ENCODE data around the gene PRKN. TPM values are rescaled to one million over a fixed set of nuclear protein-coding genes. Genes with fewer than 3 reads are reported as not detected.
"Not testable (repeated sequence)": the region's sequence is repeated elsewhere in the genome, so short reads cannot be mapped to it uniquely, and the experiment has no call there.

PRKN gene
- total and polyA plus RNA-seq, 5 experiments from 2014 or later: 2.2 to 5.6 (median 3.5) TPM

GRCh38 chr6:161834426-161834825 lies 893.1 kb downstream of the PRKN start:
- POLR2A ChIA-PET: no interaction called here
- H3K36me3 Mint-ChIP-seq: peaks cover 0 to 2% (median 0%) of the 10 kb centered on the region in 3 donors
- DNase-seq: no peak
- no peak for ATAC-seq
- peaks cover 0 to 6% (median 4%) of the 10 kb centered on the region in 4 donors for H3K4me1 Mint-ChIP-seq
- no peak overlapping the region for H3K4me3 Mint-ChIP-seq
- H3K27me3 Mint-ChIP-seq: no peaks in the 10 kb centered on the region
- no peaks in the 10 kb centered on the region for H3K9me3 Mint-ChIP-seq
- no peak overlapping the region for H3K27ac Mint-ChIP-seq

- Mint-ChIP-seq H3K4me1 (peaks cover 2 to 13% (median 7%) of the 10 kb centered on the region in 4 donors), H3K27me3 (no peaks in the 10 kb centered on the region)
Measured at GRCh38 chr6:161833099-161833860, 894.3 kb downstream of the PRKN start.

GRCh38 chr6:161832622-161833021 lies 894.9 kb downstream of the PRKN start:
- peaks cover 0 to 2% (median 0%) of the 10 kb centered on the region in 3 donors for H3K36me3 Mint-ChIP-seq
- no peak overlapping the region for H3K4me3 Mint-ChIP-seq
- ATAC-seq (no peak), DNase-seq (no peak)
- H3K27me3 Mint-ChIP-seq: no peaks in the 10 kb centered on the region
- POLR2A ChIA-PET: no interaction called here
- H3K4me1 Mint-ChIP-seq: peaks cover 2 to 14% (median 7%) of the 10 kb centered on the region in 4 donors
- H3K27ac Mint-ChIP-seq: no peak overlapping the region
- H3K9me3 Mint-ChIP-seq: no peaks in the 10 kb centered on the region

More at GRCh38 chr6:161833099-161833860, 894.3 kb downstream of the PRKN start:
- Mint-ChIP-seq H3K36me3 (peaks cover 0 to 2% (median 0%) of the 10 kb centered on the region in 3 donors), H3K27ac (no peak overlapping the region), H3K4me3 (no peak overlapping the region), H3K9me3 (no peaks in the 10 kb centered on the region)
- POLR2A ChIA-PET: no interaction called here
- DNase-seq: no peak
- no peak for ATAC-seq

- peaks cover 0 to 2% (median 0%) of the 10 kb centered on the region in 3 donors for H3K36me3 Mint-ChIP-seq
- peaks cover 2 to 14% (median 7%) of the 10 kb centered on the region in 4 donors for H3K4me1 Mint-ChIP-seq
- POLR2A ChIA-PET: no interaction called here
- no peaks in the 10 kb centered on the region for H3K9me3 Mint-ChIP-seq
- no peak overlapping the region for H3K4me3 Mint-ChIP-seq
- no peaks in the 10 kb centered on the region for H3K27me3 Mint-ChIP-seq
- no peak for DNase-seq
- no peak for ATAC-seq
- H3K27ac Mint-ChIP-seq: no peak overlapping the region
Measured at GRCh38 chr6:161830866-161831616, 896.5 kb downstream of the PRKN start.

GRCh38 chr6:161829291-161829729 lies 898.3 kb downstream of the PRKN start:
- Mint-ChIP-seq H3K27me3 (no peaks in the 10 kb centered on the region), H3K4me1 (peaks cover 2 to 14% (median 7%) of the 10 kb centered on the region in 4 donors), H3K9me3 (no peaks in the 10 kb centered on the region), H3K4me3 (no peak overlapping the region), H3K27ac (peak overlapping the region in 2 of 10 donors; percentile 12 to 38), H3K36me3 (peaks cover 0 to 2% (median 0%) of the 10 kb centered on the region in 3 donors)
- POLR2A ChIA-PET: no interaction called here
- ATAC-seq (peak in 1 of 2 donors; percentile 23), DNase-seq (no peak)

GRCh38 chr6:161828355-161828754 lies 899.2 kb downstream of the PRKN start:
- ATAC-seq: peak in 1 of 2 donors; percentile 22
- H3K9me3 Mint-ChIP-seq: no peaks in the 10 kb centered on the region
- peaks cover 2 to 14% (median 7%) of the 10 kb centered on the region in 4 donors for H3K4me1 Mint-ChIP-seq
- H3K27ac Mint-ChIP-seq: peak overlapping the region in 1 of 10 donors; percentile 3
- no peaks in the 10 kb centered on the region for H3K27me3 Mint-ChIP-seq
- POLR2A ChIA-PET: no interaction called here
- H3K36me3 Mint-ChIP-seq: peaks cover 0 to 2% (median 0%) of the 10 kb centered on the region in 3 donors
- H3K4me3 Mint-ChIP-seq: peak overlapping the region in 1 of 10 donors; percentile 47
- no peak for DNase-seq

- peaks cover 2 to 14% (median 7%) of the 10 kb centered on the region in 4 donors for H3K4me1 Mint-ChIP-seq
- ATAC-seq (no peak), DNase-seq (no peak)
- no peaks in the 10 kb centered on the region for H3K27me3 Mint-ChIP-seq
- no peaks in the 10 kb centered on the region for H3K36me3 Mint-ChIP-seq
- H3K9me3 Mint-ChIP-seq: no peaks in the 10 kb centered on the region
- no peak overlapping the region for H3K4me3 Mint-ChIP-seq
- H3K27ac Mint-ChIP-seq: no peak overlapping the region
- POLR2A ChIA-PET: no interaction called here
Measured at GRCh38 chr6:161826512-161826911, 901.1 kb downstream of the PRKN start.

- H3K4me3 Mint-ChIP-seq, H3K4me1 Mint-ChIP-seq, POLR2A ChIA-PET, H3K27ac Mint-ChIP-seq, H3K36me3 Mint-ChIP-seq, DNase-seq, H3K27me3 Mint-ChIP-seq, H3K9me3 Mint-ChIP-seq, ATAC-seq: not testable (repeated sequence)
Measured at GRCh38 chr6:161822204-161822603, 905.4 kb downstream of the PRKN start.

- peaks cover 0 to 12% (median 0%) of the 10 kb centered on the region in 3 donors for H3K36me3 Mint-ChIP-seq
- no peaks in the 10 kb centered on the region for H3K27me3 Mint-ChIP-seq
- H3K27ac Mint-ChIP-seq: no peak overlapping the region
- H3K4me3 Mint-ChIP-seq: no peak overlapping the region
- peaks cover 0 to 7% (median 3%) of the 10 kb centered on the region in 9 donors for H3K9me3 Mint-ChIP-seq
- POLR2A ChIA-PET: no interaction called here
- H3K4me1 Mint-ChIP-seq: no peaks in the 10 kb centered on the region
- no peak for ATAC-seq
- no peak for DNase-seq
Measured at GRCh38 chr6:161817881-161818280, 909.7 kb downstream of the PRKN start.

- H3K4me1 Mint-ChIP-seq: no peaks in the 10 kb centered on the region
- peak overlapping the region in 1 of 10 donors; percentile 50 for H3K27ac Mint-ChIP-seq
- peaks cover 0 to 15% (median 3%) of the 10 kb centered on the region in 9 donors for H3K9me3 Mint-ChIP-seq
- ATAC-seq (no peak), DNase-seq (no peak)
- H3K27me3 Mint-ChIP-seq: no peaks in the 10 kb centered on the region
- POLR2A ChIA-PET: no interaction called here
- peaks cover 0 to 15% (median 6%) of the 10 kb centered on the region in 3 donors for H3K36me3 Mint-ChIP-seq
- no peak overlapping the region for H3K4me3 Mint-ChIP-seq
Measured at GRCh38 chr6:161815965-161816364, 911.6 kb downstream of the PRKN start.

- Mint-ChIP-seq H3K36me3 (peaks cover 0 to 15% (median 6%) of the 10 kb centered on the region in 3 donors), H3K27me3 (no peaks in the 10 kb centered on the region), H3K27ac (no peak overlapping the region), H3K4me1 (no peaks in the 10 kb centered on the region), H3K4me3 (no peak overlapping the region), H3K9me3 (peaks cover 0 to 15% (median 3%) of the 10 kb centered on the region in 9 donors)
- POLR2A ChIA-PET: no interaction called here
- DNase-seq: no peak
- no peak for ATAC-seq
Measured at GRCh38 chr6:161813156-161813555, 914.4 kb downstream of the PRKN start.

GRCh38 chr6:161809971-161810370 lies 917.6 kb downstream of the PRKN start:
- POLR2A ChIA-PET: no interaction called here
- DNase-seq (no peak), ATAC-seq (no peak)
- no peak overlapping the region for H3K27ac Mint-ChIP-seq
- no peaks in the 10 kb centered on the region for H3K27me3 Mint-ChIP-seq
- H3K36me3 Mint-ChIP-seq: peaks cover 0 to 8% (median 6%) of the 10 kb centered on the region in 3 donors
- H3K9me3 Mint-ChIP-seq: peaks cover 0 to 15% (median 3%) of the 10 kb centered on the region in 9 donors
- H3K4me1 Mint-ChIP-seq: peaks cover 0 to 4% (median under 1%) of the 10 kb centered on the region in 4 donors
- H3K4me3 Mint-ChIP-seq: no peak overlapping the region

- H3K27ac Mint-ChIP-seq: no peak overlapping the region
- peaks cover 0 to 6% (median under 1%) of the 10 kb centered on the region in 4 donors for H3K4me1 Mint-ChIP-seq
- ATAC-seq (no peak), DNase-seq (no peak)
- no peaks in the 10 kb centered on the region for H3K27me3 Mint-ChIP-seq
- H3K36me3 Mint-ChIP-seq: no peaks in the 10 kb centered on the region
- no peaks in the 10 kb centered on the region for H3K9me3 Mint-ChIP-seq
- no peak overlapping the region for H3K4me3 Mint-ChIP-seq
- POLR2A ChIA-PET: no interaction called here
Measured at GRCh38 chr6:161804838-161805237, 922.7 kb downstream of the PRKN start.

All from naive thymus-derived CD8-positive, alpha-beta T cell (primary cell).